ENCODE results near the gene TALDO1. TPM values are rescaled to one million over a fixed set of nuclear protein-coding genes. Genes with fewer than 3 reads are reported as not detected.

Gene TALDO1
- total and polyA plus RNA-seq, 2 of the 8 experiments (the other 6 are each of a cell fraction or from before 2014, with no cell fraction given) = 265 to 308 TPM

GRCh38 chr11:798093-798713 is 50.9 kb downstream of the TALDO1 start, which contains the start of gene SLC25A22 (continued):
- TF ChIP-seq SIX5 (IDR thresholded peaks at IDR 0.05; ENCODE audit: low read depth, low read length) = no peak
- no peak for TF ChIP-seq TBP (IDR thresholded peaks at IDR 0.05; ENCODE audit: low read depth, low read length)
- TF ChIP-seq SP4 (IDR thresholded peaks at IDR 0.05; ENCODE audit: low read length) = no peak
- no peak for TF ChIP-seq CBX8 (IDR thresholded peaks at IDR 0.05; ENCODE audit: borderline replicate concordance, low read depth, low read length)
- TF ChIP-seq PHF8 (conservative IDR thresholded peaks at IDR 0.05; ENCODE audit: low read depth, low read length) = peak; percentile 48
- no peak for TF ChIP-seq GTF2F1 (IDR thresholded peaks at IDR 0.05; ENCODE audit: borderline replicate concordance, low read depth, low read length)
- 0 out of 2 replicates have a peak, but pooled peaks have one; percentile 24 for TF ChIP-seq TEAD4 (IDR thresholded peaks at IDR 0.05; ENCODE audit: low read depth, low read length)
- TF ChIP-seq JUND (IDR thresholded peaks at IDR 0.05; ENCODE audit: low read length) = no peak
- TF ChIP-seq KDM4A (IDR thresholded peaks at IDR 0.05; ENCODE audit: low read depth, low read length, severe bottlenecking) = no peak
- TF ChIP-seq FOSL1 (IDR thresholded peaks at IDR 0.05; ENCODE audit: insufficient read depth, low read depth, low read length) = no peak
- TF ChIP-seq NANOG (IDR thresholded peaks at IDR 0.05; ENCODE audit: insufficient read depth, low read depth, low read length, poor library complexity, severe bottlenecking) = no peak
- no peak for TF ChIP-seq SAP30 (IDR thresholded peaks at IDR 0.05; ENCODE audit: insufficient read depth, insufficient replicate concordance, low read length)
- TF ChIP-seq, protein P1, sequence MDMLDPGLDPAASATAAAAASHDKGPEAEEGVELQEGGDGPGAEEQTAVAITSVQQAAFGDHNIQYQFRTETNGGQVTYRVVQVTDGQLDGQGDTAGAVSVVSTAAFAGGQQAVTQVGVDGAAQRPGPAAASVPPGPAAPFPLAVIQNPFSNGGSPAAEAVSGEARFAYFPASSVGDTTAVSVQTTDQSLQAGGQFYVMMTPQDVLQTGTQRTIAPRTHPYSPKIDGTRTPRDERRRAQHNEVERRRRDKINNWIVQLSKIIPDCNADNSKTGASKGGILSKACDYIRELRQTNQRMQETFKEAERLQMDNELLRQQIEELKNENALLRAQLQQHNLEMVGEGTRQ (IDR thresholded peaks at IDR 0.05; ENCODE audit: low read length) = no peak
- peak in 1 of 2 experiments; percentile 28; a peak in 1 of 3 replicates for TF ChIP-seq POLR2A (IDR thresholded peaks at IDR 0.05; ENCODE audit: control extremely low read depth in 1 of 2, low read depth in 2 of 2, low read length in 2 of 2)
- no peak for TF ChIP-seq RFX5 (IDR thresholded peaks at IDR 0.05; ENCODE audit: borderline replicate concordance, low read depth, low read length)
- TF ChIP-seq KDM1A (IDR thresholded peaks at IDR 0.05; ENCODE audit: borderline replicate concordance, low read length) = no peak
- peak in 1 of 2 experiments; percentile 73; a peak in 2 of 4 replicates for TF ChIP-seq SIN3A (conservative IDR thresholded peaks at IDR 0.05 in 1 of 2, IDR thresholded peaks at IDR 0.05 in 1 of 2; ENCODE audit: low read depth in 1 of 2, low read length in 2 of 2)
- TF ChIP-seq, protein P2, sequence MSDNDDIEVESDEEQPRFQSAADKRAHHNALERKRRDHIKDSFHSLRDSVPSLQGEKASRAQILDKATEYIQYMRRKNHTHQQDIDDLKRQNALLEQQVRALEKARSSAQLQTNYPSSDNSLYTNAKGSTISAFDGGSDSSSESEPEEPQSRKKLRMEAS (IDR thresholded peaks at IDR 0.05) = peak; percentile 50
- no peak for TF ChIP-seq CTBP2 (IDR thresholded peaks at IDR 0.05; ENCODE audit: borderline replicate concordance, insufficient read depth, insufficient read length, low read length)
- TF ChIP-seq CHD1 (IDR thresholded peaks at IDR 0.05; ENCODE audit: low read depth, low read length) = no peak
- TF ChIP-seq, protein P3, sequence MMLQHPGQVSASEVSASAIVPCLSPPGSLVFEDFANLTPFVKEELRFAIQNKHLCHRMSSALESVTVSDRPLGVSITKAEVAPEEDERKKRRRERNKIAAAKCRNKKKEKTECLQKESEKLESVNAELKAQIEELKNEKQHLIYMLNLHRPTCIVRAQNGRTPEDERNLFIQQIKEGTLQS (IDR thresholded peaks at IDR 0.05; ENCODE audit: insufficient read depth, low read depth, low read length) = no peak
- TF ChIP-seq CHD2 (IDR thresholded peaks at IDR 0.05; ENCODE audit: low read length) = no peak
- peak; percentile 82 for TF ChIP-seq BACH1 (IDR thresholded peaks at IDR 0.05; ENCODE audit: low read length)

All from H1 (cell line).